SK-N-SH treated with all-trans-retinoic acid at 6 μM for 48 hours (cell line): ENCODE measurements around the gene ATP1A2.

Source experiments
- ARNTL ChIP-seq: fragments of 450-650 bp; formaldehyde crosslinking; IDR thresholded peaks from 2 replicates; pipeline ENCODE4 v1.5.0; 2020; ENCODE audit warnings: low read depth, mild to moderate bottlenecking, moderate library complexity, borderline replicate concordance
- ESRRG ChIP-seq: fragments of 250-450 bp; sonication (Bioruptor Pico); IDR thresholded peaks from 2 replicates; pipeline ENCODE4 v1.6.1; 2021; ENCODE audit warnings: mild to moderate bottlenecking
- GLIS3 ChIP-seq: fragments of 250-450 bp; sonication (Bioruptor Pico); IDR thresholded peaks from 2 replicates; pipeline ENCODE4 v1.5.0; 2020; ENCODE audit warnings: mild to moderate bottlenecking, moderate library complexity
- ISL1 ChIP-seq: fragments of 250-450 bp; sonication (Bioruptor Pico); IDR thresholded peaks from 2 replicates; pipeline ENCODE4 v2.1.2; 2022; ENCODE audit warnings: mild to moderate bottlenecking, moderate library complexity
- TF ChIP-seq, protein P1 (sequence below): fragments of 250-450 bp; sonication (Bioruptor Pico); IDR thresholded peaks from 2 replicates; pipeline ENCODE4 v1.5.1; 2020; ENCODE audit warnings: low read depth, mild to moderate bottlenecking, moderate library complexity

DNA sequence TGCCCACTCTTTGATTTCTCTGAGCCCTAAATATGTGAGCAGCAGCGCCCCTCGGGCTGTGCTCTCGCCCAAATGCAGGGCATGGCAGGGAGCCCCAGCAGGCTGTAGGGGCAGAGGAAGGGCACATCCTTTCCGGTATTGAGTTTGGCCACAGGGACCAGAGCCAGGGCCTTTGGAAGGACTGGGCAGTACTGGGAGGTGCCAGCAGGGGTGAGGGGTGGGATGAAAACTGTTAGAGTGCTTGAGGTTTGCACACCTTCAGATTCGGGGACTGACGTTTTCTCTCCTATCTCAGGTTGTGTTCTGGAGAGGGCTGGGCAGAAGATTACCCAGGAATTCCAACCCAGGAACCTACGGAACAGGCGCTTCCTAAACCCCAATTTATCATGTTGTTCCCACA, 2.2 kb upstream of the ATP1A2 start:
- TF ChIP-seq GLIS3 (CRISPR knock-in tag) (no peak), ISL1 (no peak), ARNTL (CRISPR knock-in tag) (no peak), ESRRG (CRISPR knock-in tag) (no peak)
- TF ChIP-seq, protein P1, sequence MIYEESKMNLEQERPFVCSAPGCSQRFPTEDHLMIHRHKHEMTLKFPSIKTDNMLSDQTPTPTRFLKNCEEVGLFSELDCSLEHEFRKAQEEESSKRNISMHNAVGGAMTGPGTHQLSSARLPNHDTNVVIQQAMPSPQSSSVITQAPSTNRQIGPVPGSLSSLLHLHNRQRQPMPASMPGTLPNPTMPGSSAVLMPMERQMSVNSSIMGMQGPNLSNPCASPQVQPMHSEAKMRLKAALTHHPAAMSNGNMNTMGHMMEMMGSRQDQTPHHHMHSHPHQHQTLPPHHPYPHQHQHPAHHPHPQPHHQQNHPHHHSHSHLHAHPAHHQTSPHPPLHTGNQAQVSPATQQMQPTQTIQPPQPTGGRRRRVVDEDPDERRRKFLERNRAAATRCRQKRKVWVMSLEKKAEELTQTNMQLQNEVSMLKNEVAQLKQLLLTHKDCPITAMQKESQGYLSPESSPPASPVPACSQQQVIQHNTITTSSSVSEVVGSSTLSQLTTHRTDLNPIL (CRISPR knock-in tag) = no peak
